Brain microvascular endothelial cell (primary cell): ENCODE results near the gene BBOF1.

ENCODE experiments used
- DNase-seq: peaks from one replicate; pipeline ENCODE4 v3.0.0-alpha.2; 2020
- H3K27ac ChIP-seq: fragments of 250-450 bp; sonication (Bioruptor Pico); 2 replicates; pipeline ENCODE4 v1.5.1; 2020; ENCODE audit warnings: mild to moderate bottlenecking, moderate library complexity
- H3K27me3 ChIP-seq: fragments of 250-450 bp; sonication (Bioruptor Pico); replicated peaks from 2 replicates; pipeline ENCODE4 v1.5.1; 2020; ENCODE audit warnings: mild to moderate bottlenecking
- H3K36me3 ChIP-seq: fragments of 250-450 bp; sonication (Bioruptor Pico); replicated peaks from 2 replicates; pipeline ENCODE4 v1.5.1; 2020; ENCODE audit warnings: mild to moderate bottlenecking
- H3K4me3 ChIP-seq: 2 replicates; pipeline ENCODE4 v1.5.1; 2011; ENCODE audit warnings: low read depth, mild to moderate bottlenecking, control low read depth, low read length, moderate library complexity
- in situ Hi-C: cut with HindIII; loops from 2 replicates; pipeline ENCODE4 v1.10.0; 2017; ENCODE audit warnings: low sequenced_read_pairs, low pct_ligation_motif_present
- TF ChIP-seq, protein P1 (sequence below): IDR thresholded peaks from 2 replicates; pipeline ENCODE4 v1.5.1; 2011; ENCODE audit warnings: low read depth, mild to moderate bottlenecking, moderate library complexity, low read length, control low read depth, inconsistent platforms; ENCODE audit errors: missing control alignments

BBOF1 gene

DNA sequence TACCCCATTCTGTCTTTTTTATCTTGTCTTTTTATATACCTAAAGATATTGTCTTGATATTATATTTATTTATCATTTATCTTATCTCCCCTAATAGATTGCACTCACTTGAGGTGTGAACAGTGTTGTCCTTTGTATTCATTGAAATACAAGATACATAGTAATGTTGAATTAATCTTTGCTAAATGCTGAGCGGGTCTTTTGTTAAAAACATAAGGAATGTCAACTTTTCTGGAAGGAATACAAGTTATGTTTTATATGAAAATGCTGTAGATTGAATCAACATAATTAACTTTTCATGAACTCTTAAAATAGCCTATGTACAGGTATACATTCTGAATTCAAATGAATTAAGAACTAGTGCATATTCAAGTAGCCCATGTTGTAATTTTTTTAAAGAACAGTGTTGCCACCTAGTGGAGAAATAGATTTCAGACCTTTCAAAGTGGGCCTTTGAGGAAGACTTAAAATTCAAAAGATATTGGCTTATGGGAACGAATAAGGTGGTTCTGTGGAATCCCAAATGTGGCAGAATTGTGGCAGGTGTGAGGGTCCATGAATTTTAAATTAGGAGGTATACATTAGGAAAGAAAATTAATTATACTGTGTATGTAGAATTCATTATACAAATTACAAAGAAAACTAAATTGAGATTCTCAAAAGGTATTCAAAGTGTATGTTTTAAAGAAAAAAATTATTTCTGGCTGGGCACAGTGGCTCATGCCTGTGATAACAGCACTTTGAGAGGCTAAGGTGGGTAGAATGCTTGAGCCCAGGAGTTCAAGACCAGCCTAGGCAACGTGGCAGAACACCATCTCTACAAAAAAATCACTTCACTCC, 19.1 kb downstream of the BBOF1 start:
- DNase-seq, result peak; percentile 39
- TF ChIP-seq, protein P1, sequence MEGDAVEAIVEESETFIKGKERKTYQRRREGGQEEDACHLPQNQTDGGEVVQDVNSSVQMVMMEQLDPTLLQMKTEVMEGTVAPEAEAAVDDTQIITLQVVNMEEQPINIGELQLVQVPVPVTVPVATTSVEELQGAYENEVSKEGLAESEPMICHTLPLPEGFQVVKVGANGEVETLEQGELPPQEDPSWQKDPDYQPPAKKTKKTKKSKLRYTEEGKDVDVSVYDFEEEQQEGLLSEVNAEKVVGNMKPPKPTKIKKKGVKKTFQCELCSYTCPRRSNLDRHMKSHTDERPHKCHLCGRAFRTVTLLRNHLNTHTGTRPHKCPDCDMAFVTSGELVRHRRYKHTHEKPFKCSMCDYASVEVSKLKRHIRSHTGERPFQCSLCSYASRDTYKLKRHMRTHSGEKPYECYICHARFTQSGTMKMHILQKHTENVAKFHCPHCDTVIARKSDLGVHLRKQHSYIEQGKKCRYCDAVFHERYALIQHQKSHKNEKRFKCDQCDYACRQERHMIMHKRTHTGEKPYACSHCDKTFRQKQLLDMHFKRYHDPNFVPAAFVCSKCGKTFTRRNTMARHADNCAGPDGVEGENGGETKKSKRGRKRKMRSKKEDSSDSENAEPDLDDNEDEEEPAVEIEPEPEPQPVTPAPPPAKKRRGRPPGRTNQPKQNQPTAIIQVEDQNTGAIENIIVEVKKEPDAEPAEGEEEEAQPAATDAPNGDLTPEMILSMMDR, result peak; percentile 48
- Histone ChIP-seq H3K36me3 (no peaks in the 10 kb centered on the region), H3K27ac (no peak overlapping the region), H3K27me3 (no peaks in the 10 kb centered on the region), H3K4me3 (no peak overlapping the region)
- in situ Hi-C loops, result no loop called here

DNA sequence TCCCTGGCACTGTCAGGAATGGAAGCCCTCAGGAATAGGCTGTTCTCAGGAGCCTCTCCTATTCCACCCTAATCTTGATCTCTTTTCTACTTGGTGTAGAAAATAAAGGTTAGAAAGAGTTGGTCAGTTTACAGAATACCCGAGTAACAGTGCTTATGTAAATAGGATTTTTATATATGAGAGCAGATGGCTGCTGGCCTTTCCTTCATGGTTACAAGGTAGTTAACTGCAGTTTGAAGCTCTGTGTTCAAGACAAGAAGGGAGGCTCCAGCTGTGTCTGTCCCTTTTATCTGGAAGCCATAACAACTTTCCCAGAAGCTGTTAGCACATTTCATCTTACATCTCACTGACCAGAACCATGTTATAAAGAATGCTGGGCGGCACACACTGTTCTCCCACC, 23.1 kb downstream of the BBOF1 start:
- Histone ChIP-seq H3K27ac (no peak overlapping the region), H3K27me3 (no peaks in the 10 kb centered on the region), H3K4me3 (no peak overlapping the region), H3K36me3 (no peaks in the 10 kb centered on the region)
- TF ChIP-seq, protein P1, result no peak
- in situ Hi-C loops, result no loop called here
- no peak for DNase-seq

DNA sequence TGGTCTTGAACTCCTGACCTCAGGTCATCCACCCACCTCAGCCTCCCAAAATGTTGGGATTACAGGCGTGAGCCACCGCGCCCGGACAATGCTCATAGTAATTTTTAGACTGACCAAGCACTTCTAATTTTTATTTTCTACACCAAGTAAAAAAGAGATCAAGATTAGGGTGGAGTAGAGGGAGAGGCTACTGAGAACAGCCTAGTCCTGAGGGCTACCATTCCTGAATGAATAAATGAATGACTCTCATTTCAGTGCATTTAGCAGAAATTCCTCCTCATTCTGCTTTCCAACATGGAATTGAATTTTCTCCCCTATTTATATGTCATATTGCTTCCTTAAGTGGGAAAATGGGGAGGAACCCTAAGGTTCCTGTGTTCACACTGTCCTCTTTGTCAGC, 26.4 kb downstream of the BBOF1 start:
- in situ Hi-C loops, result no loop called here
- no peaks in the 10 kb centered on the region for H3K27me3 ChIP-seq
- H3K27ac ChIP-seq, result no peak overlapping the region
- H3K4me3 ChIP-seq, result no peak overlapping the region
- TF ChIP-seq, protein P1, result no peak
- no peak for DNase-seq
- H3K36me3 ChIP-seq, result no peaks in the 10 kb centered on the region

DNA sequence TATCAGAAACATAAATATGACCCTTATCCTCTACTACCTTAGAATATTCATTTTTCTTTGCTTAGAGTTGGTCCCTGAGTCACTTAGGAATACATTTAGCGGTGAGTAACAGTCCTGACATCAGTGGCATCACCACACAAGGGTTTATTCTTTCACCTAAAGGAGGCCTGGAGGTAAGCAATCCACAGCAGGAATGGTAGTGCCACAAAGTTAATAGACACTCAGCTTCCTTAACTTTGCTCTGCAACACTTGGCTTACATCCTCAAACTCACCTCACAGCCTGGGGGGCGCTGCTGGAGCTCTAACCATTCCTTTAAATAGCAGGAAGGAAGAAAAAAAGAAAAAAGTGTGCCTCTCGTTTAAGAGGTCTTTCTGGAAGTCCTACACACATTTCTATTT, 29.1 kb downstream of the BBOF1 start:
- in situ Hi-C loops, result no loop called here
- Histone ChIP-seq H3K27ac (no peak overlapping the region), H3K36me3 (no peaks in the 10 kb centered on the region), H3K27me3 (no peaks in the 10 kb centered on the region), H3K4me3 (no peak overlapping the region)
- TF ChIP-seq, protein P1, result peak; percentile 41
- no peak for DNase-seq

DNA sequence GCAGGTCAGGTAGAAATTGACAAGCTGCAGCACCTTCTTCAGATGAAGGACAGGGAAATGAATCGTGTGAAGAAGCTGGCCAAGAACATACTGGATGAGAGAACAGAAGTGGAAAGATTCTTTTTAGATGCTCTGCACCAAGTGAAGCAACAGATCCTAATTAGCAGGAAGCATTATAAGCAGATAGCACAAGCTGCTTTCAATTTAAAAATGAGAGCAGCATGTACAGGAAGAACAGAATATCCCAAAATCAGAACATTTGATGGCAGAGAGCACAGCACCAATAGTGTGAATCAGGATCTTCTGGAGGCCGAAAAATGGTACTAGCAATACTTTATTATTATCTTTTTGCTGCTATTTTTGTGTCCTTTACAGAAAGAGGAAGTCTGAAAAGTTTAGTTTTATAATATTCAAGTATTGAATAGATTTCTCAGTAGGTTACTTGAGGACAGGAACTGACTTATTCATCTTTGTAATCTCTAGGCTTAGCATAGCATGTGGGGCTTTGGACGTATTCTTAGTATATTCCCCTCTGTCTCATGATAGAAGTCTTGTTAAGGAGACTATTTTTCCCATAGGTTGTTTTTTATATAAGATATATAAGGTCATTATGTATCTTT, 30.8 kb downstream of the BBOF1 start:
- no peak overlapping the region for H3K4me3 ChIP-seq
- H3K36me3 ChIP-seq, result no peaks in the 10 kb centered on the region
- no peaks in the 10 kb centered on the region for H3K27me3 ChIP-seq
- TF ChIP-seq, protein P1, result no peak
- in situ Hi-C loops, result no loop called here
- no peak for DNase-seq
- H3K27ac ChIP-seq, result no peak overlapping the region
